Ishikawa (cell line): Measurements from ENCODE around the gene ZMYND11.

Experiments used
- CEBPB ChIP-seq: IDR thresholded peaks from 2 replicates; pipeline ENCODE4 v1.6.1; 2012
- CREB1 ChIP-seq: IDR thresholded peaks from 2 replicates; pipeline ENCODE4 v1.6.1; 2012; ENCODE audit warnings: low read depth
- EGR1 ChIP-seq: IDR thresholded peaks from 2 replicates; pipeline ENCODE4 v1.6.1; 2012
- EP300 ChIP-seq: IDR thresholded peaks from 2 replicates; pipeline ENCODE4 v1.6.1; 2012; ENCODE audit warnings: borderline replicate concordance
- FOXM1 ChIP-seq: IDR thresholded peaks from 2 replicates; pipeline ENCODE4 v1.6.1; 2012; ENCODE audit warnings: low read depth, borderline replicate concordance
- NFIC ChIP-seq: IDR thresholded peaks from 2 replicates; pipeline ENCODE4 v1.6.1; 2012
- RAD21 ChIP-seq: IDR thresholded peaks from 2 replicates; pipeline ENCODE4 v1.6.1; 2012; ENCODE audit warnings: low read depth
- TAF1 ChIP-seq: IDR thresholded peaks from 2 replicates; pipeline ENCODE4 v1.6.1; 2012; ENCODE audit warnings: low read depth, mild to moderate bottlenecking
- YY1 ChIP-seq: IDR thresholded peaks from 2 replicates; pipeline ENCODE4 v1.6.1; 2012; ENCODE audit warnings: low read depth
- TF ChIP-seq, protein P1 (sequence below): IDR thresholded peaks from 2 replicates; pipeline ENCODE4 v1.6.1; 2012
- TF ChIP-seq, protein P2 (sequence below): IDR thresholded peaks from 2 replicates; pipeline ENCODE4 v1.6.1; 2012
- TF ChIP-seq, protein P3 (sequence below): IDR thresholded peaks from 2 replicates; pipeline ENCODE4 v1.6.1; 2012; ENCODE audit warnings: low read depth, mild to moderate bottlenecking

DNA sequence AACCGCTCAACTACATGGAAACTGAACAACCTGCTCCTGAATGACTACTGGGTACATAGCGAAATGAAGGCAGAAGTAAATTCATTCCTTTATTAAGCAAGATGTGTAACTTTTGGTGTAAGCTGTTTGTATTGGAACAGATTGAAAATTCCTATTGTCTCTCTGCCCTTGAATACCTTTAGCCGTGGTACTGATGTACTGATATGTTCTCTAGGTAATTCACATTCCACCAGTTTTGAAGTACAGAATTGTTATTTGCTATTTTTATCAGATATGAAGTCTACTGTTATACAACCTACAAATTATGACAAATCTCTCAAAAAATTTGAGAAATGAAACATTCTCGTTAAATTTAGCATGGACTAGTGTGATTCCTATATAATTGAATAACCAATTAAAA lies 17.7 kb downstream of the ZMYND11 start:
- TF ChIP-seq YY1 (no peak), RAD21 (no peak), EP300 (no peak), EGR1 (no peak), NFIC (no peak), CEBPB (no peak), FOXM1 (no peak), CREB1 (no peak), TAF1 (no peak)
- TF ChIP-seq, protein P1, sequence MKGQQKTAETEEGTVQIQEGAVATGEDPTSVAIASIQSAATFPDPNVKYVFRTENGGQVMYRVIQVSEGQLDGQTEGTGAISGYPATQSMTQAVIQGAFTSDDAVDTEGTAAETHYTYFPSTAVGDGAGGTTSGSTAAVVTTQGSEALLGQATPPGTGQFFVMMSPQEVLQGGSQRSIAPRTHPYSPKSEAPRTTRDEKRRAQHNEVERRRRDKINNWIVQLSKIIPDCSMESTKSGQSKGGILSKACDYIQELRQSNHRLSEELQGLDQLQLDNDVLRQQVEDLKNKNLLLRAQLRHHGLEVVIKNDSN = no peak
- TF ChIP-seq, protein P2, sequence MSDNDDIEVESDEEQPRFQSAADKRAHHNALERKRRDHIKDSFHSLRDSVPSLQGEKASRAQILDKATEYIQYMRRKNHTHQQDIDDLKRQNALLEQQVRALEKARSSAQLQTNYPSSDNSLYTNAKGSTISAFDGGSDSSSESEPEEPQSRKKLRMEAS = no peak
- TF ChIP-seq, protein P3, sequence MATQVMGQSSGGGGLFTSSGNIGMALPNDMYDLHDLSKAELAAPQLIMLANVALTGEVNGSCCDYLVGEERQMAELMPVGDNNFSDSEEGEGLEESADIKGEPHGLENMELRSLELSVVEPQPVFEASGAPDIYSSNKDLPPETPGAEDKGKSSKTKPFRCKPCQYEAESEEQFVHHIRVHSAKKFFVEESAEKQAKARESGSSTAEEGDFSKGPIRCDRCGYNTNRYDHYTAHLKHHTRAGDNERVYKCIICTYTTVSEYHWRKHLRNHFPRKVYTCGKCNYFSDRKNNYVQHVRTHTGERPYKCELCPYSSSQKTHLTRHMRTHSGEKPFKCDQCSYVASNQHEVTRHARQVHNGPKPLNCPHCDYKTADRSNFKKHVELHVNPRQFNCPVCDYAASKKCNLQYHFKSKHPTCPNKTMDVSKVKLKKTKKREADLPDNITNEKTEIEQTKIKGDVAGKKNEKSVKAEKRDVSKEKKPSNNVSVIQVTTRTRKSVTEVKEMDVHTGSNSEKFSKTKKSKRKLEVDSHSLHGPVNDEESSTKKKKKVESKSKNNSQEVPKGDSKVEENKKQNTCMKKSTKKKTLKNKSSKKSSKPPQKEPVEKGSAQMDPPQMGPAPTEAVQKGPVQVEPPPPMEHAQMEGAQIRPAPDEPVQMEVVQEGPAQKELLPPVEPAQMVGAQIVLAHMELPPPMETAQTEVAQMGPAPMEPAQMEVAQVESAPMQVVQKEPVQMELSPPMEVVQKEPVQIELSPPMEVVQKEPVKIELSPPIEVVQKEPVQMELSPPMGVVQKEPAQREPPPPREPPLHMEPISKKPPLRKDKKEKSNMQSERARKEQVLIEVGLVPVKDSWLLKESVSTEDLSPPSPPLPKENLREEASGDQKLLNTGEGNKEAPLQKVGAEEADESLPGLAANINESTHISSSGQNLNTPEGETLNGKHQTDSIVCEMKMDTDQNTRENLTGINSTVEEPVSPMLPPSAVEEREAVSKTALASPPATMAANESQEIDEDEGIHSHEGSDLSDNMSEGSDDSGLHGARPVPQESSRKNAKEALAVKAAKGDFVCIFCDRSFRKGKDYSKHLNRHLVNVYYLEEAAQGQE = no peak
